Sigmoid colon (tissue), 7 donors: ENCODE measurements around the gene FSD2. TPM values are rescaled to one million over a fixed set of nuclear protein-coding genes. Genes with fewer than 3 reads are reported as not detected.

Experiments
- DNase-seq: peaks from one replicate; pipeline ENCODE4 v3.0.0-alpha.2; 2019
- H3K27ac ChIP-seq, 4 donors: fragments of 200-600 bp; sonication (generic); one replicate each; pipeline ENCODE4 v1.5.1; 2016 to 2019; ENCODE audit warnings: mild to moderate bottlenecking in 1 of 4
- H3K27me3 ChIP-seq, 3 donors: fragments of 200-600 bp; sonication (generic); one replicate each; pipeline ENCODE4 v1.5.1; 2019; ENCODE audit warnings: mild to moderate bottlenecking in 1 of 3
- H3K36me3 ChIP-seq, 4 donors: fragments of 200-600 bp; sonication (generic); one replicate each; pipeline ENCODE4 v1.5.1; 2016 to 2019
- H3K4me1 ChIP-seq, 4 donors: fragments of 200-600 bp; sonication (generic); one replicate each; pipeline ENCODE4 v1.5.1; 2017 to 2019
- H3K4me3 ChIP-seq, 4 donors: fragments of 200-600 bp; sonication (generic); one replicate each; pipeline ENCODE4 v1.5.1; 2017 to 2019; ENCODE audit warnings: mild to moderate bottlenecking in 2 of 4, moderate library complexity in 1 of 4
- H3K9me3 ChIP-seq, 4 donors: fragments of 200-600 bp in 3 of 4; sonication (generic) in 3 of 4; one replicate each; pipeline versions ENCODE4 v1.5.1 to v1.6.1; 2013 to 2019
- EP300 ChIP-seq, 4 donors: sonication (generic); formaldehyde crosslinking; IDR thresholded peaks; one replicate each; pipeline ENCODE4 v1.6.1; 2017; ENCODE audit warnings: antibody characterized with exemption in 4 of 4
- POLR2A ChIP-seq, 2 donors: fragments of 450-650 bp; IDR thresholded peaks; one replicate each; pipeline ENCODE4 v1.6.1; 2016; ENCODE audit warnings: antibody characterized with exemption in 2 of 2, mild to moderate bottlenecking in 2 of 2, moderate library complexity in 2 of 2
- POLR2AphosphoS5 ChIP-seq, 4 donors: sonication (generic); formaldehyde crosslinking; IDR thresholded peaks; one replicate each; pipeline ENCODE4 v1.6.1; 2017; ENCODE audit warnings: antibody characterized with exemption in 4 of 4
- WGBS, 2 donors: extraction: QIAGEN DNeasy Blood & Tissue Kit; methylation state at CpG; one replicate each; pipeline ENCODE4 v1.1.7; 2013; 5-methylcytosine and 5-hydroxymethylcytosine counted together
- intact Hi-C: fragments of 100-400 bp; cut with DNase I; formaldehyde crosslinking; loops from one replicate; pipeline ENCODE4 v1.15.1; 2023
- polyA plus RNA-seq, 3 donors: library from polyadenylated mRNA; stranded (reverse); fragments of 200-250 nt; gene quantifications; one replicate each; pipeline ENCODE4 v1.2.3, GENCODE V29; 2013
- total RNA-seq, 4 donors: library from RNA; depleted of rRNA; stranded (reverse); fragments of >200 nt; gene quantifications; one replicate each; pipeline ENCODE4 v1.1.0, GENCODE V29; 2016
- TF ChIP-seq, protein P1 (sequence below), 4 experiments: fragments of 450-650 bp in 3 of 4; fragments of 200-600 bp in 1 of 4; IDR thresholded peaks; one replicate each; pipeline ENCODE4 v1.5.1; 2016 to 2019; ENCODE audit warnings: antibody characterized with exemption in 4 of 4, mild to moderate bottlenecking in 3 of 4, moderate library complexity in 2 of 4
- donor health status: healthy with polysubstance abuse.
- donor health status: Bipolar disorder and iron deficiency.
- donor health status: healthy.

The FSD2 gene
- total and polyA plus RNA-seq, 7 donors: not detected

- no peak overlapping the region for H3K4me3 ChIP-seq
- no peak overlapping the region for H3K27ac ChIP-seq
- DNase-seq: no peak
- H3K4me1 ChIP-seq: peaks cover 0 to 25% (median 19%) of the 10 kb centered on the region in 4 donors
- no peaks in the 10 kb centered on the region for H3K27me3 ChIP-seq
- TF ChIP-seq EP300 (IDR thresholded peaks at IDR 0.05): no peak
- no peak for TF ChIP-seq POLR2AphosphoS5 (IDR thresholded peaks at IDR 0.05)
- TF ChIP-seq POLR2A (IDR thresholded peaks at IDR 0.05): no peak
- TF ChIP-seq, protein P1, sequence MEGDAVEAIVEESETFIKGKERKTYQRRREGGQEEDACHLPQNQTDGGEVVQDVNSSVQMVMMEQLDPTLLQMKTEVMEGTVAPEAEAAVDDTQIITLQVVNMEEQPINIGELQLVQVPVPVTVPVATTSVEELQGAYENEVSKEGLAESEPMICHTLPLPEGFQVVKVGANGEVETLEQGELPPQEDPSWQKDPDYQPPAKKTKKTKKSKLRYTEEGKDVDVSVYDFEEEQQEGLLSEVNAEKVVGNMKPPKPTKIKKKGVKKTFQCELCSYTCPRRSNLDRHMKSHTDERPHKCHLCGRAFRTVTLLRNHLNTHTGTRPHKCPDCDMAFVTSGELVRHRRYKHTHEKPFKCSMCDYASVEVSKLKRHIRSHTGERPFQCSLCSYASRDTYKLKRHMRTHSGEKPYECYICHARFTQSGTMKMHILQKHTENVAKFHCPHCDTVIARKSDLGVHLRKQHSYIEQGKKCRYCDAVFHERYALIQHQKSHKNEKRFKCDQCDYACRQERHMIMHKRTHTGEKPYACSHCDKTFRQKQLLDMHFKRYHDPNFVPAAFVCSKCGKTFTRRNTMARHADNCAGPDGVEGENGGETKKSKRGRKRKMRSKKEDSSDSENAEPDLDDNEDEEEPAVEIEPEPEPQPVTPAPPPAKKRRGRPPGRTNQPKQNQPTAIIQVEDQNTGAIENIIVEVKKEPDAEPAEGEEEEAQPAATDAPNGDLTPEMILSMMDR (IDR thresholded peaks at IDR 0.05): no peak
- intact Hi-C loops: loop anchor here (2.0 to 5.0 kb wide), 2 partner anchors 57 to 161 kb away; partner anchors contain the start of gene CPEB1
- WGBS, 2 donors: 82 to 84% methylated on average over 11 of the region's 11 CpGs
- H3K36me3 ChIP-seq: peaks cover 0 to 2% (median 0%) of the 10 kb centered on the region in 4 donors
- no peaks in the 10 kb centered on the region for H3K9me3 ChIP-seq
Observed at GRCh38 chr15:82807920-82808633, 2.2 kb upstream of the FSD2 start.

- no peaks in the 10 kb centered on the region for H3K9me3 ChIP-seq
- WGBS, 2 donors: 74 to 85% methylated on average over 1 of the region's 1 CpG
- H3K27me3 ChIP-seq: no peaks in the 10 kb centered on the region
- H3K4me3 ChIP-seq: no peak overlapping the region
- no peak for TF ChIP-seq EP300 (IDR thresholded peaks at IDR 0.05)
- no peak for TF ChIP-seq POLR2AphosphoS5 (IDR thresholded peaks at IDR 0.05)
- TF ChIP-seq POLR2A (IDR thresholded peaks at IDR 0.05): no peak
- TF ChIP-seq, protein P1 (IDR thresholded peaks at IDR 0.05): no peak
- no peak for DNase-seq
- H3K36me3 ChIP-seq: no peaks in the 10 kb centered on the region
- intact Hi-C loops: no loop called here
- H3K4me1 ChIP-seq: peaks cover 0 to 8% (median 3%) of the 10 kb centered on the region in 4 donors
- no peak overlapping the region for H3K27ac ChIP-seq
Observed at GRCh38 chr15:82804575-82804949, 1.3 kb downstream of the FSD2 start.

DNA sequence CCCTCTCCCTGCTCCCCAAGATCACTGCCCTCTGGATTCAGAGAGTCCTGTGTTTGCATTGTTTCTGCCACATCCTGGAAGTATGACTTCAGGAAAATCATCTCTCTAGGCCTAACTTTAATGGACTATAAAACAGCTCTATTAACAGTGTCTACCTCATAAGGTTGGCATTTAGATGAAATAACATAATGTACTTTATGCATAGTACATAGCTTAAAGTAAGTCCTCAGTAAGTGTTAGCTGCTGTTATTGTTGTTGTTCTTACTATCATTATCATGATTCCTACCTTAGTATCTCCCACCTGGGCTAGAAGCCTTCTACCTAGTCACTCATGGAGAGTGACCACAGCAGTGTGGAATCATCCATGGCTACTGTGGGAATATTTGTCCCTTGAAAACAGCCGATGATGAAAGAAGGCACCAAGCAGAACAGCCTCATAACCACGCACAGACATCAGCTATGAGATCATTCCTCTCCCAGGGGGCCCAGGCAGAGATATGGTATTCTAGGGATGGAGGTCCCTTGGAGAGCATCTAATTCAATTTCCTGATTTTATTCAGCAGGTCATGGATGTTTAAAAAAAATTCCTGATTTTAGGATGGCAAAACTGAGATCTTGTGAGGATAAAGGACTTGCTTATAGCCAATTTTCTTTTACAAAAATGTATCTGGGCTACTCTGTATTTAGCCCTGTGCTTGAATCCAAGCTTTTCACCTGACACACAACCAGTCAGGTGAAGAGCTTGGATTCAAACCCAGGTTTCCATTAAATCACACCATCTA is 1.9 kb downstream of the FSD2 start:
- DNase-seq: no peak
- no peak for TF ChIP-seq POLR2A (IDR thresholded peaks at IDR 0.05)
- TF ChIP-seq POLR2AphosphoS5 (IDR thresholded peaks at IDR 0.05): no peak
- no peak for TF ChIP-seq EP300 (IDR thresholded peaks at IDR 0.05)
- TF ChIP-seq, protein P1 (IDR thresholded peaks at IDR 0.05): no peak
- Histone ChIP-seq H3K27ac (no peak overlapping the region), H3K4me1 (peaks cover 0 to 6% (median 2%) of the 10 kb centered on the region in 4 donors), H3K27me3 (no peaks in the 10 kb centered on the region), H3K9me3 (no peaks in the 10 kb centered on the region), H3K36me3 (no peaks in the 10 kb centered on the region), H3K4me3 (no peak overlapping the region)
- intact Hi-C loops: no loop called here
- 89 to 95% methylated on average over 2 of the region's 2 CpGs for WGBS, 2 donors

- intact Hi-C loops: no loop called here
- H3K27ac ChIP-seq: no peak overlapping the region
- no peaks in the 10 kb centered on the region for H3K4me1 ChIP-seq
- TF ChIP-seq EP300 (IDR thresholded peaks at IDR 0.05): no peak
- no peaks in the 10 kb centered on the region for H3K9me3 ChIP-seq
- H3K4me3 ChIP-seq: no peak overlapping the region
- 50 to 80% methylated on average over 1 of the region's 1 CpG for WGBS, 2 donors
- H3K27me3 ChIP-seq: no peaks in the 10 kb centered on the region
- H3K36me3 ChIP-seq: no peaks in the 10 kb centered on the region
- no peak for DNase-seq
Observed at GRCh38 chr15:82802497-82802896, 3.4 kb downstream of the FSD2 start.

GRCh38 chr15:82799183-82799841 is 6.6 kb downstream of the FSD2 start:
- TF ChIP-seq POLR2AphosphoS5 (IDR thresholded peaks at IDR 0.05): no peak
- TF ChIP-seq EP300 (IDR thresholded peaks at IDR 0.05): no peak
- TF ChIP-seq POLR2A (IDR thresholded peaks at IDR 0.05): no peak
- TF ChIP-seq, protein P1 (IDR thresholded peaks at IDR 0.05): no peak
- Histone ChIP-seq H3K4me3 (no peak overlapping the region), H3K9me3 (no peaks in the 10 kb centered on the region), H3K4me1 (no peaks in the 10 kb centered on the region), H3K27ac (no peak overlapping the region), H3K27me3 (no peaks in the 10 kb centered on the region), H3K36me3 (no peaks in the 10 kb centered on the region)
- intact Hi-C loops: no loop called here
- WGBS, 2 donors: 85% methylated on average over 7 of the region's 7 CpGs
- DNase-seq: no peak
